Measurements from ENCODE around the gene STK35. TPM values are rescaled to one million over a fixed set of nuclear protein-coding genes. Genes with fewer than 3 reads are reported as not detected.

STK35 gene
- total RNA-seq, 1 experiment from 2014 or later, result 38.2 TPM

DNA sequence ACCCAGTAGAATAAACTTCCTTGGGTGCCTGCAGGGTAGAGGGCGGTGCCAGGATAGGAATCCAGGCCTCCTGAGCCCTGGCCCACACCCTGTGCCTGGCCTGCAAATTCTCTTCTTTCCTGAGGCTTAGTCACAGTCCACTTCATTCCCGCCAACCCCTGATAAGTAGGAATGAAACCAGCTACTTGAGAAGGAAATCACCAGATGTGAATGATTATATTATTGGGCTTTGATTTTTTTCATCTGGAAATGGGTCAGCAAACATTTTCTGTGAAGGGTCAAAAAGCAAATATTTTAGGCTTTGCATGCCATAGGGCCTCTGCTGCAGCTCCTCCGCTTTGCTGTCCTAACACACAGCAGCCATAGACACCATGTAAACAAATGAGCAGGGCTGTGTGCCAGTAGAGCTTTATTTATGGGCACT, 50.2 kb downstream of the STK35 start:
- Histone ChIP-seq H3K4me3 (ENCODE audit: low read depth, low read length, poor library complexity, severe bottlenecking) (no peak overlapping the region), H3K27ac (ENCODE audit: low read depth, low read length, poor library complexity, severe bottlenecking) (no peak overlapping the region), H3K9me3 (ENCODE audit: low read depth, low read length, poor library complexity, severe bottlenecking) (no peaks in the 10 kb centered on the region), H3K27me3 (replicated peaks; ENCODE audit: insufficient read depth, low read depth, low read length, poor library complexity) (no peaks in the 10 kb centered on the region), H3K4me1 (ENCODE audit: insufficient read depth, low read length, poor library complexity, severe bottlenecking) (no peaks in the 10 kb centered on the region), H3K36me3 (ENCODE audit: insufficient read depth, low read length, poor library complexity, severe bottlenecking) (peaks cover 3% of the 10 kb centered on the region)
- TF ChIP-seq EZH2 (IDR thresholded peaks at IDR 0.05; ENCODE audit: borderline replicate concordance, low read depth, low read length, poor library complexity, severe bottlenecking), result no peak
- no peak for TF ChIP-seq CTCF (conservative IDR thresholded peaks at IDR 0.05; ENCODE audit: low read depth, low read length)
- no TSS peak for BruUV-seq (replicated peaks)
- CTCF ChIA-PET, result no interaction called here
- POLR2A ChIA-PET (ENCODE audit: low non-redundant PET), result no interaction called here
- intact Hi-C loops (cut with micrococcal nuclease; ENCODE audit: unreplicated experiment), result no loop called here
- DNase-seq (ENCODE audit: low spot score), result no peak

DNA sequence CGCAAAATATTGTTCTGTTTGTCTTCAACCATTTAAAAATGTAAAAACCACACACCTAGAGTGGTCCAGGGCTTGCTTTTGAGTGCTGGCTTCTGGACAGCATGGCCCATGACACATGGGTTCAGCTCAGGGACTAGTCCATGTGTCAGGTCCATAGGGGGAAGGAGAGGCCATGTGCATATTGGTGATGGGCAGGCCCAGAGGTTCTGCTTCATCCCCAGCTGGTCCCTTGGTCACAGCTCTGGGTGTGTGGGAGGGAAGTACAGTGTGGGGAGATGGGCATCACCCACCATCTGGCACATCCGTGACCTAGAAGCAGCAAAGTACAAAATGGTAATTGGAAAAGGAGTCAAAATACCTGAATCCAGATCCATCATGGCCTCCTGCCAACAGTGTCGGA, 50.7 kb downstream of the STK35 start:
- Histone ChIP-seq H3K9me3 (ENCODE audit: low read depth, low read length, poor library complexity, severe bottlenecking) (no peaks in the 10 kb centered on the region), H3K27ac (ENCODE audit: low read depth, low read length, poor library complexity, severe bottlenecking) (no peak overlapping the region), H3K4me1 (ENCODE audit: insufficient read depth, low read length, poor library complexity, severe bottlenecking) (no peaks in the 10 kb centered on the region), H3K4me3 (ENCODE audit: low read depth, low read length, poor library complexity, severe bottlenecking) (no peak overlapping the region), H3K36me3 (ENCODE audit: insufficient read depth, low read length, poor library complexity, severe bottlenecking) (no peaks in the 10 kb centered on the region), H3K27me3 (replicated peaks; ENCODE audit: insufficient read depth, low read depth, low read length, poor library complexity) (no peaks in the 10 kb centered on the region)
- DNase-seq (ENCODE audit: low spot score), result no peak
- CTCF ChIA-PET, result no interaction called here
- intact Hi-C loops (cut with micrococcal nuclease; ENCODE audit: unreplicated experiment), result no loop called here
- TF ChIP-seq EZH2 (IDR thresholded peaks at IDR 0.05; ENCODE audit: borderline replicate concordance, low read depth, low read length, poor library complexity, severe bottlenecking) (no peak), CTCF (conservative IDR thresholded peaks at IDR 0.05; ENCODE audit: low read depth, low read length) (no peak)
- no TSS peak for BruUV-seq (replicated peaks)
- POLR2A ChIA-PET (ENCODE audit: low non-redundant PET), result no interaction called here

- no peaks in the 10 kb centered on the region for H3K4me1 ChIP-seq (ENCODE audit: insufficient read depth, low read length, poor library complexity, severe bottlenecking)
- BruUV-seq (replicated peaks), result no TSS peak
- H3K27me3 ChIP-seq (replicated peaks; ENCODE audit: insufficient read depth, low read depth, low read length, poor library complexity), result no peaks in the 10 kb centered on the region
- ChIA-PET CTCF (no interaction called here), POLR2A (ENCODE audit: low non-redundant PET) (no interaction called here)
- H3K27ac ChIP-seq (ENCODE audit: low read depth, low read length, poor library complexity, severe bottlenecking), result no peak overlapping the region
- H3K4me3 ChIP-seq (ENCODE audit: low read depth, low read length, poor library complexity, severe bottlenecking), result no peak overlapping the region
- no peaks in the 10 kb centered on the region for H3K36me3 ChIP-seq (ENCODE audit: insufficient read depth, low read length, poor library complexity, severe bottlenecking)
- TF ChIP-seq CTCF (conservative IDR thresholded peaks at IDR 0.05; ENCODE audit: low read depth, low read length) (no peak), EZH2 (IDR thresholded peaks at IDR 0.05; ENCODE audit: borderline replicate concordance, low read depth, low read length, poor library complexity, severe bottlenecking) (no peak)
- intact Hi-C loops (cut with micrococcal nuclease; ENCODE audit: unreplicated experiment), result no loop called here
- DNase-seq (ENCODE audit: low spot score), result no peak
- H3K9me3 ChIP-seq (ENCODE audit: low read depth, low read length, poor library complexity, severe bottlenecking), result no peaks in the 10 kb centered on the region
Observed at GRCh38 chr20:2153326-2153725, 51.7 kb downstream of the STK35 start.

All from A673 (cell line).